HT1080 (cell line): ENCODE results near the gene PPM1M. TPM values are rescaled to one million over a fixed set of nuclear protein-coding genes. Genes with fewer than 3 reads are reported as not detected.
"Not testable (repeated sequence)": the region's sequence is repeated elsewhere in the genome, so short reads cannot be mapped to it uniquely, and the experiment has no call there.

Experiments used
- DNase-seq: peaks from one replicate; pipeline ENCODE4 v3.0.0-alpha.2; 2015; ENCODE audit warnings: low read depth
- total RNA-seq: library from RNA; depleted of rRNA; stranded (reverse); fragments of >200 nt; shearing (Covaris generic); gene quantifications from 2 replicates; pipeline ENCODE4 v1.2.3, GENCODE V29; 2014

The PPM1M gene
- total RNA-seq, 1 experiment from 2014 or later, result 1.8 TPM

DNA sequence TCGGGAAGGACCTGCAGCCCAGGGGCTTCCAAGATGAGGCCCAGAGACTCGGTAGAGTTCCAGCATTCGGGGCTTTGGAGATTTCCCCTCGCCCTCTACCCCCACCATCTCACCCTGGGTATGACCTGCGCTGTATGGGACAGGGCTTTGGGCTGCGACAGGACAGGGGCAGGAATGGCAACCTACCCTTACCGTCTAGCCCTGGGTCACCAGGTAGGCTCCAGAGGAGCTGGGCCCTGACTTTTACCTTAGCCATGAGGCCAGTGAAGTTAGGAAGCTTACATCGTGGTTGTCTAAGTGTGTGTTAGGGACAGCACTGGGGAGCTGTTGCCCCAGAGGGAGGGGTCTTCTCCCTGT is 683 bp downstream of the PPM1M start:
- DNase-seq, result no peak

DNA sequence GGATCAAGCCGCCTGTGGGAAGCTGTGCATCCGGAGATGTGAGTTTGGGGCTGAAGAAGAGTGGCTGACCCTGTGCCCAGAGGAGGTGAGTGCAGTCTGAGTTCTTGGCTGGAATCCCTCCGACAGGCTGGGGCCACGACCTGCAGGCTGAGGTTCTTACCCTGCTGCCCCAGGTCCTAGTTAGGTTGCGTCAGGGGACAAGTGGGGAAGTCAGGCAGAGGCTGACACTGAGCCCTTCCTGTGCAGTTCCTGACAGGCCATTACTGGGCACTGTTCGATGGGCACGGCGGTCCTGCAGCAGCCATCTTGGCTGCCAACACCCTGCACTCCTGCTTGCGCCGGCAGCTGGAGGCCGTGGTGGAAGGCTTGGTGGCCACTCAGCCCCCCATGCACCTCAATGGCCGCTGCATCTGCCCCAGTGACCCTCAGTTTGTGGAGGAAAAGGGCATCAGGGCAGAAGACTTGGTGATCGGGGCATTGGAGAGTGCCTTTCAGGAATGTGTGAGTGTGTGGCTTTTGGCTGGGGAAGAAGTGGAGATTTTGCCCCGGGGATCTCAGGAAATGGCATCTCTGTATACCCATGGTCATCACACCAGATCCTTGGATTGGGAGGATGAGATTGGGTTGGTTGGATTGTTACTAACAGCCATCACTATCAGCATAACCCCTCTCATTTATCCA is 1.3 kb downstream of the PPM1M start:
- DNase-seq, result no peak

GRCh38 chr3:52247409-52248164 is 2.0 kb downstream of the PPM1M start:
- DNase-seq, result no peak

DNA sequence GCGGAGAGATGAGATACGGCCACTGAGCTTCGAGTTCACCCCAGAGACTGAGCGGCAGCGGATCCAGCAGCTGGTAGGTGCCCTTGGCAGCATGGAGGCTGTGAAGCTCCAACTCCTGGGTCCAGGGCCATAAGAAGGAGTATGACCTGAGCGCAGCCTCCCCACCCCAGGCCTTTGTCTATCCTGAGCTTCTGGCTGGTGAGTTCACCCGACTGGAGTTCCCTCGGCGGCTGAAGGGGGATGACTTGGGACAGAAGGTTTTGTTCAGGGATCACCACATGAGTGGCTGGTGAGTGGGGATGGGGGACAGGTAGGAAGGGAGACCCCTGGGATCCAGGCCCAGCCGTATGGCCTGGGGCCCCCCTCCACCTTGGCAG is 2.6 kb downstream of the PPM1M start:
- no peak for DNase-seq

DNA sequence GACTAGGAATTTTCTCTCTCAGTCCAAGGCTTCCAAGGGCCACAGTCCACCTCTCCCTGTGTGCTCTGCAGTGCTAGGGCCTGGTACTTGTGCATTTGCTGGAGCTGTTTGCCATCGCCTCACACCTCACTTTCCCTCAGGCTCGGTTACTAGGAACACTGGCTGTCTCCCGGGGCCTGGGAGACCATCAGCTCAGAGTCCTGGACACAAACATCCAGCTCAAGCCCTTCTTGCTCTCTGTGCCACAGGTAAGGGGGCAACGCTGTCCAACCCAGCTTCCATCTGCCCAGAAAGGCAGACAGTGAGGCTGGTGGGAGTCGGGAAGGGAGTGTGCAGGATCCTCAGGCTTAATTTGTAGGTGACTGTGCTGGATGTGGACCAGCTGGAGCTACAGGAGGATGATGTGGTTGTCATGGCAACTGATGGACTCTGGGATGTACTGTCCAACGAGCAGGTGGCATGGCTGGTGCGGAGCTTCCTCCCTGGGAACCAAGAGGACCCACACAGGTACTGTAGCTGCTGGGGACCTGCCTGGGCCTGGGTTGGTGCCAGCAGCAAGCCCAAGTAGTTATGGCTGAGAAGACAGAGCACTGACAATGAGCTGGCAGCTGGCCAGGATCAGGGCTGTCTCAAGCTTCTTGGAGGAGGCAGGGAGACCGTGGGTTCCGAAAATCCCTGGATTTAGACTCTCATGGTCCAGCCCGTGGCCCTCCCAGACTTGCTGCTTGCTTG is 3.4 kb downstream of the PPM1M start:
- DNase-seq, result no peak

DNA sequence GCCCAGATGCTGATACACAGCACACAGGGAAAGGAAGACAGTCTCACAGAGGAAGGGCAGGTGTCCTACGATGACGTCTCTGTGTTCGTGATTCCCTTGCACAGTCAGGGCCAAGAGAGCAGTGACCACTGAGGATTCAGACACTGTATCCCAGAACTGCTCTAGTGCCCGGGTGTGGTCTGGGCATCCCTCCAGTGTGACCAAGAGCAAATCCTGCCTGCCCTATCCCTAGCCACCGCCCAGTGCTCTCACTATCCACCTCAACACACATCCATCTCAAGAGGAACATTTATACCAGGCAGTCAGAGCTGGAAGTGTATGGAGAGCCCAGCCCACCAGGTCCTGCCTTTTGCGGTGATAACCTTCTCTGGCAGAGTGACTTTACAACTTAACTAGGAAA is 4.1 kb downstream of the PPM1M start:
- no peak for DNase-seq

DNA sequence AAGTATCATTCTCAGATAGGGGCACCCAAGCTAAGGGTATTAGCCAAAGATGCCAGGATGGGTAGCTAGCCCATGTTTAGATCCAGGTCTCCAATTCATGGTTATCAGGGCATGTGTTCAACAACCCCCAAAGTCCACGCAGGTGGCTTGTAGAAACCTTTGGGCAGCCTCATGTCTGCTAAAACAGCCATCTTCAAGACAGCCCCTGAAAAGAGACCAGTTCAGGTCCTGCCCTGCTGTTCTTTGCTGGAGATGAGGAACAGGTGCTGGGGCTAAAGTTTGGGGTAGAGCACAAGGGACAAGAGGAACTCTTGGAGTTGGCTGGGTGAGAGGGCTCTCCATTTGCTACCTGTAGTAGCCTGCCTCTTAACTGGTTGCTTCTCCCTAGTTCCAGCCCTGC is 4.6 kb downstream of the PPM1M start:
- DNase-seq, result no peak

- peak; percentile 87 for DNase-seq
These were observed 8.1 kb downstream of the PPM1M start for GRCh38 chr3:52253314-52254304.

DNA sequence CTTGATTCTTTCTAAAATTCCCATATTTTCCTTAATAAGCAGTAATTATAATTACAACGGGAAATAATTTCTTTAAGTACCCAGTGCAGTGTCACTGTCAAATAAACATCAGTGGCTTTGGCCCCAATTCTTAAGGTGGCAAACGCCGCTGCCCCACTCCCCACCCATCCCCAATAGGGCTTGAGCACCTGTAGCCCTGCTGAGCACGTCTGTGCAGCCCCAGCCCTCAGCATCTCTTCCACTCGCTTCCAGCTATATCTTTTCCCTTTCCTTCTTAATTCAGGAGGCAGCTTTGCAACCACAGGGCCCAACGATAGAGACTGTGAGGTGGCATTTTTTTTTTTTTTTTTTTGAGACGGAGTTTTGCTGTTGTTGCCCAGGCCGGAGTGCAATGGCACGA is 9.0 kb downstream of the PPM1M start:
- no peak for DNase-seq

GRCh38 chr3:52256159-52256558 is 10.6 kb downstream of the PPM1M start:
- no peak for DNase-seq

DNA sequence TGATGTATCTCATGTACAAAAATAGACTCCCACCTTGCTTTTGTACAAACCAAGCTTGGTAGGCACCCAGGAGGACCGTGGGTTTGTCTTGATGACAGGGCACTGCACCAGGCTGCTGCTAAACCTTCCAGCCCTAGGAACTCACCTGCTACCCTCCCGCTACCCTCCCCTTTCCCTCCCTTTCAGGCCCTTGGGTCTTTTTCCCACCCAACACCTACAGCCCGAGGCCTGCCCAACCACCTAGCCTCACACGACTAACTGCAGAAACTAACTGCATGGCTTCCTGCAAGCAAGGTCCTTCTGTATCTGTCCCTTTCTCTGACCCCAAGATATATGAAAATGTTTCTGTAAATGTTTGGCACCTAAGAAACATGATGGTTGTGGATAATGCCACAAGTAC is 11.1 kb downstream of the PPM1M start:
- DNase-seq, result no peak

DNA sequence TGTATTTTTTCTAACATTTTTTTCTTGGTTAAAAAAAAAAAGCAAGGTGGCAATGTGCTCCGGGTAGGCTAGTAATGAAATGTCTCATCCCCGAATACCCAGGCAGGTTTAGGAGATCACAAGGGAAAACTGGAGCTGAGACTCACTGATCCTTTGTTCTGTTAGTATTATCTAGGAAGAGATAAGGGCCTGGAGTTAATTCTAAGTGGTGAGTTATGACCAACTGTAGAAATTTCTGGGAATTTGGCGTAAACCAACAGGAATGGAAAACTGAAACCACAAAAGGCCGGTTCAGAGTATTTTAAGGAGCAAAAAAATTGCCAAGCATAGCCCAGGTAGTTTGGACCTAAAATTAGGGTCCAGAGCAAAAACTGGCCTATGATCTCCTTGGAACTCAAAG is 12.4 kb downstream of the PPM1M start:
- no peak for DNase-seq

GRCh38 chr3:52259035-52259434 is 13.5 kb downstream of the PPM1M start:
- peak; percentile 46 for DNase-seq

GRCh38 chr3:52259448-52259847 is 13.9 kb downstream of the PPM1M start:
- DNase-seq, result no peak

GRCh38 chr3:52262447-52262846 is 16.9 kb downstream of the PPM1M start:
- DNase-seq, result no peak

- no peak for DNase-seq
These were observed 19.8 kb downstream of the PPM1M start for GRCh38 chr3:52265387-52265786.

DNA sequence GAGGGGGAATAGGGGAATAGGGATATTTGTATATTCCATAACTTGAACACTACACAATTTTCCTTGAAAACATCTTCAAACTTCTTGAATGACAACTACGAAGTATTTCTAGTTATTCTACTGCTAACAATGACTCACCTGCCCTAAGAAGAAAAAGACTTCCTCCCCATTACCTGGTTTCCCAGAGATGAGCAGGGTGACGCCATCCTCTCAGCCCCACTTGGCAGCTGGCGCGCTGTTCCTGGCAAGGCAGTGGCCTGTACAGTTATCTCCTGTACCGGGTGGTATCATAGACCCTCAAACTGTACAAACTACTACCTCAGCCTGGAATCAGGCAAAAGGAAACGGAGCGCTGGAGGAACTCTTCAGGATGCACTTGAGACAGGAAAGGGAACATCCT is 22.5 kb downstream of the PPM1M start:
- no peak for DNase-seq

DNA sequence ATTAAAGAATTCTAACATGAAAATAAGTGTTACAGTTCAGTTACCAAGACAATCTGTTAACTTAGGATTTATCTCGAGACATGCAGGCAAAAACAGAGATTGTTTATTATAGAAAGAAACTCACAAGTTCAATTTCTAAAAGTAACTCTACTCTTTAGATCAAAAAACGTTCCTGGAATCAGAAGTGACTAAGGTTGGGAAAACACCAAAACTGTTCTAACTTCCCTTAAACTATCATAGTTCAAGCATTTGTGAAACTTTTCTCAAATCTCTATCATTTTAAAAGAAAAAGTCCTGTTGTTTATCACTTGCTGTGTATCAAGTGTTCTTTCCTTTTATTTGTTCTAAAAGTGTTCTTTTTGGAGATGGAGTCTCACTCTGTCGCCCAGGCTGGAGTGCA is 24.2 kb downstream of the PPM1M start:
- no peak for DNase-seq

GRCh38 chr3:52270252-52270754 is 24.7 kb downstream of the PPM1M start:
- no peak for DNase-seq

DNA sequence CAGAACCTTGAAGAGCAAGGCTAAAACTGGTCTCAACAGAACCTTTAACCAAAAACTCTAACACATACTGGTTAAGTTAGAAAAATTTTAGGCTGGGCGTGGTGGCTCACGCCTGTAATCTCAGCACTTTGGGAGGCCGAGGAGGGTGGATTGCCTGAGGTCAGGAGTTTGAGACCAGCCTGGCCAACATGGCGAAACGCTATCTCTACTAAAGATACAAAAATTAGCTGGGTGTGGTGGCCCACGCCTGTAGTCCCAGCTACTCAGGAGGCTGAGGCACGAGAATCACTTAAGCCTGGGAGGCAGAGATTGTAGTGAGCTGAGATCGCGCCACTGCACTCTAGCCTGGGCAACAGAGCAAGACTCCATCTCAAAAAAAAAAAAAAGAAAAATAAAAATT is 26.6 kb downstream of the PPM1M start:
- DNase-seq, result not testable (repeated sequence)

GRCh38 chr3:52272831-52273230 is 27.3 kb downstream of the PPM1M start:
- no peak for DNase-seq
